CD14-positive monocyte (primary cell): ENCODE results near the gene BROX. TPM values are rescaled to one million over a fixed set of nuclear protein-coding genes. Genes with fewer than 3 reads are reported as not detected.
"Not testable (repeated sequence)": the region's sequence is repeated elsewhere in the genome, so short reads cannot be mapped to it uniquely, and the experiment has no call there.

Source experiments
- DNase-seq, 3 donors: peaks; one replicate each; pipeline ENCODE4 v3.0.0-alpha.2; 2011 to 2022
- H2AFZ ChIP-seq: 2 replicates; pipeline ENCODE4 v1.6.0; 2012; ENCODE audit warnings: mild to moderate bottlenecking, low read depth, low read length, inconsistent platforms; ENCODE audit not compliant: insufficient read depth, poor library complexity, severe bottlenecking
- H3K27ac ChIP-seq, 2 donors: 1 replicate in 1 of 2; 2 replicates in 1 of 2; pipeline ENCODE4 v1.5.1; 2012 to 2013; ENCODE audit warnings: low read length in 2 of 2, control low read depth in 1 of 2, inconsistent platforms in 1 of 2, low read depth in 1 of 2, mild to moderate bottlenecking in 1 of 2
- H3K27me3 ChIP-seq, 2 donors: one replicate each; pipeline versions ENCODE4 v1.6.0 to v1.6.1; 2011 to 2013; ENCODE audit warnings: low read length in 2 of 2; ENCODE audit not compliant: control insufficient read depth in 2 of 2, insufficient read depth in 2 of 2
- H3K36me3 ChIP-seq, 2 donors: replicated peaks in 1 of 2; 1 replicate in 1 of 2; 2 replicates in 1 of 2; pipeline versions ENCODE4 v1.5.1 to v1.6.1; 2012 to 2013; ENCODE audit warnings: low read length in 2 of 2, control low read depth in 1 of 2, inconsistent platforms in 1 of 2, mild to moderate bottlenecking in 1 of 2; ENCODE audit not compliant: insufficient read depth in 2 of 2, control insufficient read depth in 1 of 2
- H3K4me1 ChIP-seq, 2 donors: 1 replicate in 1 of 2; 2 replicates in 1 of 2; pipeline versions ENCODE4 v1.5.1 to v1.6.1; 2012 to 2013; ENCODE audit warnings: low read length in 2 of 2, control low read depth in 1 of 2, inconsistent platforms in 1 of 2, mild to moderate bottlenecking in 1 of 2, moderate library complexity in 1 of 2; ENCODE audit not compliant: insufficient read depth in 2 of 2, control insufficient read depth in 1 of 2
- H3K4me2 ChIP-seq: replicated peaks from 2 replicates; pipeline ENCODE3; 2012; ENCODE audit warnings: low read length, moderate library complexity, mild to moderate bottlenecking; ENCODE audit not compliant: poor library complexity, severe bottlenecking; ENCODE audit errors: extremely low read depth
- H3K4me3 ChIP-seq, 3 experiments: fragments of 200-600 bp in 1 of 3; sonication (generic) in 1 of 3; replicated peaks in 1 of 3; 1 replicate in 2 of 3; 2 replicates in 1 of 3; pipeline ENCODE4 v1.5.1; 2011 to 2013; ENCODE audit warnings: low read length in 3 of 3, mild to moderate bottlenecking in 3 of 3, control low read depth in 2 of 3, low read depth in 2 of 3, inconsistent platforms in 1 of 3, moderate library complexity in 1 of 3
- H3K79me2 ChIP-seq: 2 replicates; pipeline ENCODE4 v1.6.0; 2012; ENCODE audit warnings: mild to moderate bottlenecking, control low read depth, inconsistent platforms, low read length, moderate library complexity; ENCODE audit not compliant: insufficient read depth
- H3K9ac ChIP-seq: 2 replicates; pipeline ENCODE4 v1.6.0; 2017; ENCODE audit warnings: low read length, mild to moderate bottlenecking; ENCODE audit not compliant: insufficient read depth, poor library complexity, severe bottlenecking
- H3K9me3 ChIP-seq, 2 donors: replicated peaks in 1 of 2; 1 replicate in 1 of 2; 2 replicates in 1 of 2; pipeline versions ENCODE4 v1.5.1 to v1.6.1; 2012 to 2013; ENCODE audit warnings: low read length in 2 of 2, control low read depth in 1 of 2; ENCODE audit not compliant: control insufficient read depth in 1 of 2, insufficient read depth in 1 of 2
- H4K20me1 ChIP-seq: 2 replicates; pipeline ENCODE4 v1.6.0; 2012; ENCODE audit warnings: mild to moderate bottlenecking, low read length, control low read depth, moderate library complexity; ENCODE audit not compliant: insufficient read depth
- H3K27ac Mint-ChIP-seq, 7 donors: one replicate each; pipeline ENCODE4 v1.8.0; 2020; ENCODE audit warnings: mild to moderate bottlenecking in 7 of 7, mixed read lengths in 7 of 7, moderate library complexity in 6 of 7, inconsistent platforms in 2 of 7
- H3K27me3 Mint-ChIP-seq, 3 donors: one replicate each; pipeline ENCODE4 v1.8.0; 2021 to 2022; ENCODE audit warnings: low read depth in 3 of 3, mild to moderate bottlenecking in 3 of 3, mixed read lengths in 3 of 3, moderate library complexity in 3 of 3, inconsistent platforms in 1 of 3
- H3K36me3 Mint-ChIP-seq, 2 donors: one replicate each; pipeline ENCODE4 v1.8.0; 2020; ENCODE audit warnings: mixed read lengths in 2 of 2, inconsistent platforms in 1 of 2, mild to moderate bottlenecking in 1 of 2
- H3K4me1 Mint-ChIP-seq: one replicate; pipeline ENCODE4 v1.8.0; 2020; ENCODE audit warnings: mild to moderate bottlenecking, mixed read lengths
- H3K4me3 Mint-ChIP-seq, 2 donors: one replicate each; pipeline ENCODE4 v1.8.0; 2020; ENCODE audit warnings: mild to moderate bottlenecking in 2 of 2, mixed read lengths in 2 of 2, moderate library complexity in 1 of 2
- H3K9me3 Mint-ChIP-seq, 7 donors: one replicate each; pipeline ENCODE4 v1.8.0; 2020 to 2022; ENCODE audit warnings: mixed read lengths in 7 of 7, mild to moderate bottlenecking in 6 of 7, moderate library complexity in 6 of 7, inconsistent platforms in 2 of 7
- CTCF ChIP-seq: fragments of 200-600 bp; IDR thresholded peaks from one replicate; pipeline ENCODE4 v1.8.0; 2022; ENCODE audit warnings: antibody characterized with exemption, mild to moderate bottlenecking
- WGBS: methylation state at CpG from one replicate; pipeline ENCODE4 v1.1.5; 2013; ENCODE audit warnings: missing lambda C conversion rate; ENCODE audit not compliant: insufficient coverage; 5-methylcytosine and 5-hydroxymethylcytosine counted together
- intact Hi-C, 2 donors: fragments of 100-400 bp; cut with micrococcal nuclease; formaldehyde crosslinking; loops; one replicate each; pipeline versions ENCODE4 v1.15.0 to v1.15.1; 2023
- polyA plus RNA-seq, 3 donors: library from polyadenylated mRNA; depleted of rRNA in 1 of 3; unstranded in 2 of 3; stranded (reverse) in 1 of 3; fragments of 300-500 nt in 2 of 3; fragments of >200 nt in 1 of 3; fragmentation: Illumina TruSeq in 2 of 3; gene quantifications; 1 replicate in 2 of 3; 2 replicates in 1 of 3; pipeline ENCODE4 v1.2.3, GENCODE V29; 2012 to 2021

BROX gene
- polyA plus RNA-seq, 3 donors, result 9.0 to 35.4 (median 26.2) TPM

- Histone ChIP-seq H4K20me1 (no peaks in the 10 kb centered on the region), H3K9me3 (no peaks in the 10 kb centered on the region), H3K4me2 (no peak overlapping the region), H3K27ac (no peak overlapping the region), H3K79me2 (no peaks in the 10 kb centered on the region), H3K27me3 (no peaks in the 10 kb centered on the region), H2AFZ (no peak overlapping the region), H3K9ac (no peak overlapping the region), H3K36me3 (no peaks in the 10 kb centered on the region), H3K4me1 (peaks cover 0 to 3% of the 10 kb centered on the region in 2 donors), H3K4me3 (no peak overlapping the region)
- Mint-ChIP-seq H3K4me3 (no peak overlapping the region), H3K4me1 (peaks cover 7% of the 10 kb centered on the region), H3K27ac (no peak overlapping the region), H3K27me3 (peaks cover 0 to 1% (median 0%) of the 10 kb centered on the region in 3 donors), H3K36me3 (no peaks in the 10 kb centered on the region), H3K9me3 (peaks cover 0 to 7% (median 3%) of the 10 kb centered on the region in 7 donors)
- no peak for DNase-seq
- WGBS, result 100% methylated on average over 1 of the region's 1 CpG
- no peak for TF ChIP-seq CTCF
- intact Hi-C loops, result no loop called here
These were observed 48.7 kb downstream of the BROX start for GRCh38 chr1:222761083-222761482.

DNA sequence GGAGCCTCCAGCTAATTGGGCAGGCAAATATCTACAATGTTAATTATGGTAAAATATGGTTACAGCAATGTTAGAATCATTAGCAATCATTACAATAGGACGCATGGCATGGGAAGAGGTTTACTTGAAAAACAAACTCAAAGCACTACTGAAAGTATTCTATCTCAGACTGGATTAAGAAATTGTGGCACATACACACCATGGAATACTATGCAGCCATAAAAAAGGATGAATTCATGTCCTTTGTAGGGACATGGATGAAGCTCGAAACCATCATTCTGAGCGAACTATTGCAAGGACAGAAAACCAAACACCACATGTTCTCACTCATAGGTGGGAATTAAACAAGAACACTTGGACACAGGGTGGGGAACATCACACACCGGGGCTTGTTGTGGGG is 49.8 kb downstream of the BROX start:
- intact Hi-C loops, H3K27me3 ChIP-seq, H3K36me3 ChIP-seq, H3K9me3 Mint-ChIP-seq, H3K4me1 ChIP-seq, H2AFZ ChIP-seq, H3K27ac ChIP-seq, H3K4me3 ChIP-seq, H4K20me1 ChIP-seq, H3K36me3 Mint-ChIP-seq, H3K4me3 Mint-ChIP-seq, H3K27me3 Mint-ChIP-seq, DNase-seq, H3K4me2 ChIP-seq, H3K79me2 ChIP-seq, H3K9ac ChIP-seq, H3K27ac Mint-ChIP-seq, H3K9me3 ChIP-seq, H3K4me1 Mint-ChIP-seq: not testable (repeated sequence)
- no CpG with 5 or more reads among the region's 4 CpGs for WGBS
